CD4-positive, alpha-beta T cell treated with Interleukin-12 subunit alpha and Interleukin-12 subunit beta, for 1 hour (primary cell): ENCODE data around the gene EXOC2.

Experiments used
- DNase-seq: peaks from one replicate; pipeline ENCODE4 v3.0.0-alpha.2; 2020

The EXOC2 gene, protein sequence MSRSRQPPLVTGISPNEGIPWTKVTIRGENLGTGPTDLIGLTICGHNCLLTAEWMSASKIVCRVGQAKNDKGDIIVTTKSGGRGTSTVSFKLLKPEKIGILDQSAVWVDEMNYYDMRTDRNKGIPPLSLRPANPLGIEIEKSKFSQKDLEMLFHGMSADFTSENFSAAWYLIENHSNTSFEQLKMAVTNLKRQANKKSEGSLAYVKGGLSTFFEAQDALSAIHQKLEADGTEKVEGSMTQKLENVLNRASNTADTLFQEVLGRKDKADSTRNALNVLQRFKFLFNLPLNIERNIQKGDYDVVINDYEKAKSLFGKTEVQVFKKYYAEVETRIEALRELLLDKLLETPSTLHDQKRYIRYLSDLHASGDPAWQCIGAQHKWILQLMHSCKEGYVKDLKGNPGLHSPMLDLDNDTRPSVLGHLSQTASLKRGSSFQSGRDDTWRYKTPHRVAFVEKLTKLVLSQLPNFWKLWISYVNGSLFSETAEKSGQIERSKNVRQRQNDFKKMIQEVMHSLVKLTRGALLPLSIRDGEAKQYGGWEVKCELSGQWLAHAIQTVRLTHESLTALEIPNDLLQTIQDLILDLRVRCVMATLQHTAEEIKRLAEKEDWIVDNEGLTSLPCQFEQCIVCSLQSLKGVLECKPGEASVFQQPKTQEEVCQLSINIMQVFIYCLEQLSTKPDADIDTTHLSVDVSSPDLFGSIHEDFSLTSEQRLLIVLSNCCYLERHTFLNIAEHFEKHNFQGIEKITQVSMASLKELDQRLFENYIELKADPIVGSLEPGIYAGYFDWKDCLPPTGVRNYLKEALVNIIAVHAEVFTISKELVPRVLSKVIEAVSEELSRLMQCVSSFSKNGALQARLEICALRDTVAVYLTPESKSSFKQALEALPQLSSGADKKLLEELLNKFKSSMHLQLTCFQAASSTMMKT

DNA sequence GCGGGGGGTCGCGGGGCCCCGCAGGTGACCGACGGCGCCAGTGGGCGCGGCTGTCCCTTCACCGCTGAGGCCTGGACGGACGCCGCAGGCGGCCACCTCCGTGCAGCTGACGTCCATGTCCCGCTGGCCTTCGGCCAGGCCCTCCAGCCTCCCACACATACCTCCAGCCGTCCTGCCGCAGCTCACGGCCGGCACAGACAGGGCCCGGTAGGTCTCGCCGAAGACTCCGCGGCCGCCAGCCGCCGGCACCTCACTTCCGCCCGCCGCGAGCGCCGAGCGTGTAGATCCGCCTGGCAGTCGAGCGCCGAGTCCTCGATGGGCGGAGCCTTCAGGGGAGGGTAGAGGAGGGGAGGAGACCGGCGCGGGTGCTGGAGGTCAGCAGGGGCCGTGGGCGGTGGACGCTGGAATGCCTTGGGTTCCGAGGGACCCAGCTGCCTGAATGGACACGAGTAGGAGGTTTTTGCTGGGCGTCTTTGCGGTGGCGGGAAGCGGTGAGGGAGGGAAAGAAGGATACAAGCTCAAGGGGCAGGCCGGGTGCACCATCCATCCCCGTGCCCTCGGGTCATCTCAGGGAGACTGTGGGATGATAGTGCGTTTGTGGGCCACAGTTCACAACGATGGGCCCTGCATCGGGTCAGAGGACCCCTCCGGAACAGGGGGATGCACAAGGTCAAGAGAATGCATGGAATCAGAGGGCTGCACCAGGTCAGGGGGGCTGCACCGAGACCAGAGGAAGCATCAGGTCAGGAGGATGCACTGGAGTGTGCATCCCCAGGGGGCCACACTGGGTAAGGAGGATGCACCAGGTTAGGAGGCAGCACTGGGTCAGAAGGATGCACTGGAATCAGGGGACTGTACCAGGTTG is at the start of gene EXOC2:
TSS of gene EXOC2 (minus strand) at position 282 of the 865 bp plus-strand sequence. CDS start 55,321 bp downstream, outside the sequence.
- DNase-seq, result peak; percentile 86

DNA sequence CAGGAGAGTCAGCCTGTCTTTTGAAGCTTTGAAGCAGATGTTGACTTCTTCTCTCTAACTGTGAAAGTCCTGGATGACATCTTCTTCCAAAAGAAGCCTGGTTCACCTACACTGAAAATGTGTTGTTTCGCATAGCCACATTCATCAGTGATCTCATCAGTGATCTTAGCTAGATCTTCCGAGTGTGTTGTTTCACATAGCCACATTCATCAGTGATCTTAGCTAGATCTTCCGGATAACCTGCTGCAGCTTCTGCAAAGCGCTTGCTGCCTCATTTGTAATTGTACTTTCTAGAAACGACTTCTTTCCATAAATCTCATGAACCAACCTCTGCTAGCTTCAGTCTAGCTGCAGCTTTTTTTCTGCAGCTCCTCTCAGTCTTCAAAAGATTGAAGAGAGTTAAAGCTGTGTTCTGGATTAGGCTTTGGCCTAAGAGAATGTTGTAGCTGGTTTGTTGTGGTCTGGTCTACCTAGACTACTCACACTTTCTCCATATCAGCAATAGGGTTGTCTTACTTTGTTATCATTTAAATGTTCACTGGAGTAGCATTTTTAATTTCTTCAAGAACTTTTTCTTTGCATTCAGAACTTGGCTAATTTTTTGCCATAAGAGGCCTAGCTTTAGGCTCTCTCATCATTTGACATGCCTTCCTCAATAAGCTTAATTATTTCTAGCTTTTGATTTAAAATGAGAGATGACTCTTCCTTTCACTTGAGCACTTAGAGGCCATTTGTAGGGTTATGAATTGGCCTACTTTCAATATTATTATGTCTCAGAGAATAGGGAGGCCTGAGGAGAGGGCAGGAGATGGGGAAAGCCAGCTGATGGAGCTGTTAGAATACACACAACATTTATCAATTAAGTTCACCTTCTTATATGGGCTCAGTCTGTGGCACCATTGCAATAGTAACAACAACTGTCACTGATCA is 48.7 kb upstream of the EXOC2 start:
- DNase-seq, result no peak

DNA sequence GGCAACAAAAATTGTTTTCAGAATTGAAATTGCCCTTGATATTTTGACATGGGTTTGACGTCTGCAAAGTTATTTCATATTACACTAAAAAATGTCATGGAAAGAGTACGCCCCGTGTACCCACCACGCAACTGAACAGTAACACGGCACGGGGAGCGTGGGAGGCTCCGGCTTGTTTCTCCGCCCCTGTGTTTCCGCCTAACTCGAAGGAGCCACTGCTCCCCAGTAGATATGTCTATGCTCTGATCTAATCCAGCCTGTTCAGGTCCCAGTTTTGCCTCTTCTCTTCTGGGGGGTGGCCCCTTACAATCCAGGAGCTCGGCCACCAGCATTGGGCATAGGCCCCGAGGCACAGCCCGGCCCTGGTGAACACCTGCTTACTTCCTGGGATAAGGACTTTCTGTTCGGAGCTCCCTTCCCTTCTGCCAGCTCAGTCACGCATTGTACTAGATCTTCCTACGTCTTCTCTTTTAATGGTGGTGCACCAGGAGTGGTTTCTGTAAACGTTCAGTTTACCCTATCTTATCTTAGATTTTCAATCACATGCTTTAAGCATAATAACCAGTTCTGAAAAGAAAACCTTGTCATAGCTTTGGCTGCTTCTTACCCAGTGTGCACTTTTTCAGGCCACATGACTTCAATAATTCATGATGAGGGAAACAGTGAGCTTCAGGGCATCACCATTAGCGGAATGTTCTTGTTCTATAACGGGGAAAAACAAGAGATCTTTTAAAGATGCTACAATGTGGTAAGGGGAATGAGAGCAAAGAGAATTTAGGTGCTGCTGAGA is 43.9 kb upstream of the EXOC2 start:
- DNase-seq, result no peak

DNA sequence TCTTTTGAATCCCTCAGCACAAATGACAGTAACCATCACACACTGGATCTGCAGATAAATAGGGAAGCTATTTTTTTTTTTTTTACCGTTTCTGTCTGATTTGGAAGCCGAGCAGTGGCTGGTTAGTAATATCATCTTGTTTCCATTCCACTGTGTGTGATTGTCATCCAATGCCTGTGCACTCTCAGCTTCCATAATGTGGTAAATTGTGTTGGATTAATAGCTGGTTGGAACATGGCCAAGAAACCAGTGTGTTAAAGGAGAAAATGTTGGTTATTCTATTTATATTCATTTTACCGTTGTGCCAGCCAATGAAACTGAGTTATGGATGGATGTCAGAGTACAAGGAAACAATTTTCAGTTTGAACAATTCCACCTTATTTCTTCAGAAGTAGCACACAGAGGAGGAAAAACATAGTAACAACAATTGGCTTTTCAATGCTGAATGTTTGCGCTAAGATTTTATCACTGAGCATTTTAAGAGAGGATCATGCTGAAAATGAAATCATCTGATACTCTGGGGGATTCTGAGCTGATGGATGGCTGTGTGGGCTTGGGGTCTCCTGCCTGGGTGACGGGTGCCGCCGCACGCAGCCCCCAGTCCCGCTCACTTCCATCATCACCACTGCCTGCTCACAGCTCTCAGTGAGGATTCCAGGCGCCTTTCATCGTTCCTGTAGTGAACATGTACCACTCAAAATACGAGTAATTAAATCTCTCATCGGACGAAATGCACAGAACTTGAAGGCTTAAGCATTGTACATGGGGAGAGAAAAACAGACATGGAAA is 40.7 kb upstream of the EXOC2 start:
- no peak for DNase-seq

DNA sequence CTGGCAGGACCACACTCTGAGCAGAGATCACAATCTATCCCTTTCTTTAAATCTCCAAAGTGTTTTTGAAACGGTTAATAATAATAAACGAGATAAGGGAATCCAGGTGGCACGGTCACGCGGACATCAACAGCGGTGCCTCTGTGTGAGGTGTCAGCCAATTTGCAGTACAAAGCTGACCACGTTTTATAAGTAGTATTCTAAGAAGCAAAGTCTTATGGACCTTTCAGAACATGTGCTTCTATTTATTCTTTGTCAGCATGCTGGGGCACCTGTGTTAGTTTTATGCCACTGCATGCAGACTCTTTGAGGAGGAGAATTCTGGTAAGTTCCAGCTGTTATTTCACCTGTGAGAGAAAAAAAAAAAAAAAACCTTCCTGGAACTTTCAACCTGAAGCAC is 39.0 kb upstream of the EXOC2 start:
- DNase-seq, result no peak

DNA sequence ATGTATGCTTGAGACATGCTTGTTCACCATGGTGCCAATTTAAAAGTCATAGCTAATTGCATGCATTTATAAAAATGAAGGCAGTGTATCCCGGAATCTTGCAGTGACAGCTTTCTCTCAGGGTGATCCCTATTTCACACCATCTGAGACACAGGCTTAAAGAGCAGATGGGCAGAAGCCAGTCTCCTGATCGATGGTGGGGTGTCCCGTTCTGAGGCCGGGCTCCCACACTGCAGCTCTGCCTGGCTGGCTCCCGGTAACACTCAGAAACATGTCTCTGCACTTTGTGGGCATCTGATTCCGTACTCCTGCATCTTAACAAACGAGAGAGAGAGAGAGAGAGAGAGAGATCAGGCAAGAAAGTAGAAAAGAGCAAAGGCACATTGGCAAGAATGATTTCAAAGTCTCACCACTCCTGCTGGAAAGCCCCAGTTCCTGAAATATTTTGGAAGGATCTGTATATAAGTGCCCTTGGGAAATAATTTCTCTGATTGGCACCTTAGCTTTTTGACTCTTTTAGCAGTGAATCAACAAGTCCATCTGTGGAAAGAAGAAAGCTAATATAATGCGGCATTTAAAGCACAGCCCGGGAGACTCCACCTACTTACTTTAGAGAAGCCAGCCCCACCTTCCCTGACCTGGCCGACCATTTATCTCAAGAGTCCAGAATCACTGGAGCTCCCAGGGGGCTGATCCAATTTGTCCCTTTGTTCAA is 36.8 kb upstream of the EXOC2 start:
- no peak for DNase-seq

DNA sequence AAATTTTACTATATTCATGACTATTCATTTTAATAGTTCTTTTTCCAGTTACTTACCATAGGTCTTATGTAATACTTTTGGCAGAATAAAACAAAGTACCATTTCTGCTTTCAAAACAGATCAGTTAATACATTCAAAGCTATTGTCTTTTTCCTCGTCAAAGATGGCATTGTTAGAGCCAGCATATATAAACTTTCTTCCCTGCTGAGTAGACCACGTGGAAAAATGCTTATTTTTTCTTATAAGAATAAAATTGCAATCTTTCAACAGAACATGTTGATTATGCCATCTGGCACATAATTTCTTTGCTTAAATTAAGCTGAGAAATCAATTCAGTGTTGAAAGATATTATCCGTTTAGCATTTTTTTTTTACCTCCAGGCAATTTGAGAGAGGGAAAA is 34.9 kb upstream of the EXOC2 start:
- no peak for DNase-seq

DNA sequence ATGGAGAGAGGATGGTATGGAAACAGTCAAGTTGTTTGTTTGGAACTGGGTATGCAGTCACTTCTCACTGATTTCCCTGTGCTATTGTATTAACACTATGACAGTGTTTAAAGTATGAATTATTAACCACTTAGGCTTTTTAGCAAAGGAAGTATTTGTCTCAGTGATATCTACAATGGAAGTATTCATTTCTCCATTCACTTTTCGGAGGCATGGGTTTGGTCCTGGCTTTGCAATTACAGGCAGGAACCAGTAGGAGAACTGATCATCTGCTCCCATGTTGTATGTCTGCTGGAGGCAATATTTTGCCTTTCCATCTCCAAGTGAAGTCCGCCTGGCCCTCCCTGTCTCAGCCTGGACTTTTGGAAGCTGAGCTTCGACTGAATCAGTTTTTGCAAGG is 30.6 kb upstream of the EXOC2 start:
- DNase-seq, result no peak

DNA sequence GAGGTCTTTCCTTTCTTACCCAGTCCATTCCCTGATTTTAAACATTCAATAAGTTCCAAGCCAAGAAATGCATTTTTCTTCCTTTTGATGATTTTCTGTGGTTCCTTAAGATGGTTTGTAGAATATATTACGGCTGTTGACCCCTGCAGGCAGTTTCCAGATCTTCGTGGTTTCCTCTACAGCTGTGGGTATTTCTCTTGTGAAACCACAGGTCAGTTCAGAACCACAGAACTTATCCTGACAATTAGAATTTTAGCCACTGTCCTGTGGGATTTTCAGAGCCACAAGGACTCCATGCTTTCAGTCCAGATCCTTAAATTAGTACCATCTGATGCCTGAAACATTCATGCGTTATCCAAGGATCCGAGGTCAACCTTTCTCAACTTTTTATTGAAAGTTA is 29.7 kb upstream of the EXOC2 start:
- DNase-seq, result no peak

DNA sequence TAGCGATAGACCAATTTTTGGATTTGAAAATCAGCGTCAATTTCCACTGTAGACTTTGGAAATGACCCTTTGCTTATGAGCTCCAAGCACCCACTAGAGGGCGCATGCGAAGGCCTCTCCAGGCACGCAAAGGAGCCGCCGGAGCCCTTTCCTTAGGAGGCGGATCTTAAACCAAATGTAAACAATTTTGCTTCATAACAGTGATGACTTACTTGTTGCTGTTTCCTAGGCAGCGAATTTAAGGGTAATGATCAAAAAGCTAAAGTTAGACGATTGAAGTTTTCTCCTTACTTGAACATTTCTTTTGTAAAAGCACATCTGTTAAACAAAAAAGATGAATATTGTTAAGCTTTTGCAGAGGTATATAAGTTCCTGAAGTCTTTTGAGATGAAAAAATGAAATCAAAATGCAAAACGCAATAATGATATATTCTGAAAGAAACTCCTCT is 29.2 kb upstream of the EXOC2 start:
- DNase-seq, result peak; percentile 74

DNA sequence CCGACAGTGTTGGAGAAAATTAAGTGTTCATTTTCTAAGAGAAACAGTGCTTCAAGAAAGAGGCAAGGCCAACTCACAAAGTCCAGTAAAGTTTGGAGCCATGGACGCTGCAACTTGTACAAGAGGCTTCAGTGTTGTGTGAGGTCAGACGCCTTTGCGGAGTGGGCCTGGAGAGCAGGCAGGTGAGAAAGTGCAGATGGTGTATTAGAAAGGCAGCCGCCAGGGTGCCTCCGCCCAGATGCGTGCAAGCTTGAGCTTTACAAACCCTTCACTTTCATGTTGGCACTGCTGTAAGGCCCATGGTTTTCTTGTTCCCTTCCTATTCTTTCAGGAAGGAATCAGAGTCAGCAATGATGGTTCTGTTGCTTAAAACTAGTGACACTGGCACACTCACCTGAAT is 25.4 kb upstream of the EXOC2 start:
- no peak for DNase-seq

DNA sequence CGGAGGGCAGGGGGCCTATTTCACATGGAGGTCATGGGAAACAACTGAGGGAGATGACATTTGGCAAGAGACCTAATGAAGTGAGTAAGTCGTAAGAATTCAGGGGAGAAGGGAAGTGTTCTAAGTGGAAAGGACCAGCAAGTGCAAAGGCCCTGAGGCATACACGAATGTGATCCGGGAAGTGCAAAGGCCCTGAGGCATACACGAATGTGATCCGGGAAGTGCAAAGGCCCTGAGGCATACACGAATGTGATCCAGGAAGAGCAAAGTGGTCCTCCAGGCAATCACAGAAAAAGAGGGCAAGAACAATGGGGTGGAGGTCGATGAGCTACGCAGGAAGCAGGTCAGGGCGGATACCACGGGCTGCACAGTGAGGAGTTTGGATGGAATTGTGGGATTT is 24.2 kb upstream of the EXOC2 start:
- DNase-seq, result no peak

DNA sequence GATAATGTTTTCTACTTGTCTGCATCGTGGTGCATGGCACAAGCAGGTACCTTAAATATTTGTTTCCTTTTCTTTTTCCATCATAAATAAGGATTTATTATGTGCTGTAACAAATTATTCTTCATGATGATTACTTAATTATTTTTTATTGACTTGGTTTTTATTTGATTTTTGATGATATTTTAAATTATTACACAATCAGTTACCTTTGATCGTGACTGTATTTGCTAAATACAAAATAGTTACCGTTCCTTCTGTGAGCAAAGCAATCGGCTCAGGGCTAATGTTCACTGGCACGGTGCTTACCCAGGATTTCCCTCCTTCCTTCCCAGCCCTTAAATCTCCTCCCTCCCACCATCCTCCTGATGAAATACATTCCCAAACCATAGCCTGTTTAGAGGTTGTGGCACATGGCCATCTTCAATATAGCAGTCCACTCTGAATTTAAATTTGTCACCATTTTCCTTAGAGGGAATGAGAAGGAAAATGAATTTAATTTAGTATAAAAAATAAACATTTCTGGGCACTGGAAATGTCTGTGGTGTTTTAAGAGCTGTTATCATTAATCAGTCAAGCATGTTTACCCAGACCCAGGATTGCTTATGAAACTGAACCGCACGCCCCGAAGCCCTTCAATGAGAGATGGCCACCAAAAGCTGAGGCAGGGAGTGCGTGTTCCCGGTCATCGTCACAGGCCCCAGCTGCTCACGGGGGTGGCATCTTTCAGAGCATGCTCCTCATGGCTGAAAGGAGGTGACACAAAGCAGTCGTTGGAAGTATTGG is 23.0 kb upstream of the EXOC2 start:
- no peak for DNase-seq

DNA sequence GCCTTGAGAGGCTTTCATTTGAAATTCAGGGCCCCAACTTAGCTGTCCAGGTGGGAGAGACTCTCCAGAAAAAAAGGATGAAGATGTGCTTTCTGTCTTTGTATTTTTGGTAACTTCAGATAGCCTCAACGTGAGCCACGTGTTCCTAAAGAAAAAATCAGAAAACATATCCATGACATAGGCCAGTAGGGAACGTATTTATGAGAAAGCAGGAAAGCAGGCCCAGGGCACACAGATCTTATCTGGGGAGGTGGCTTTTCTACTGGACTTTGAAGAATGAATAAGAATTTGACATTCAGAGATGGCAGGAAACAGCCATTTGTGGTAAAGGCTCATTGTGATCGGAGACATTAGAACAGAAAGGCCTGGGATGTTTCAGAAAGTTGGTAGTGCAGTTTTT is 21.2 kb upstream of the EXOC2 start:
- no peak for DNase-seq

DNA sequence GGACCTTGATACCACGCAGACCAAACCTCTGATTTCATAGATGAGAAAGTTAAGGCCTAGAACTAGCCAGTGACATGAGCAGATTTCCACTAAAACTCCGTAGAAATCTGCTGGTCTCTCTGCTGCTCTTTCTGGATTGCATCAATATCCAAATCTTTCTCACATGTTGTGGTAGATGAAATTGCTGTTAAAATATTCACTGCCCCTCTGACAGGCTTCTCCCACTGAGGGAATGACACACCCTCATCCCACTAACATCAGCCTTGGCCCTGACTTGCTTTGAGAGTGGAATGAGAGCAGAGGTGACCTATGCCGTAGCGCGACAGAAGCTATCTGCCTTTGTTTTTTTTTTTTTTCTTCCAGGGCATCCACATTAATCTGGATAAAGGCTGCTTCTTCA is 20.4 kb upstream of the EXOC2 start:
- DNase-seq, result no peak

DNA sequence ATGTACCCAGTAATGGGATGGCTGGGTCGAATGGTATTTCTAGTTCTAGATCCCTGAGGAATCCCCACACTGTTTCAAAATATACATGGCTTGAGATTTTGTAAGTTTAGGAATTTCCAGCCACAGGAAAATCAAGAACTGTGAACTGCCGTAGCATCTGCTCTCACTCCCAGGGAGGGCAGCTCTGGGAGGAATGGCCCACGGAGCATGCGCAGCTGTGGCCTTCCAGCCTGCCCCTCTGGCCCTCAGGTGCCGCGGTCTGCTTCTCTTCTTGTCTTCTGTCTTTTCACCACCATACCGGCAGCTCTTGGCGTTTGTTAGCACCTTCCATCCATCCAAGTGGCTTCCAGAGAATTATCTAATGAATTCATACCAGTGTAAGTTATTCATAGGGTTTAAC is 19.9 kb upstream of the EXOC2 start:
- DNase-seq, result no peak

DNA sequence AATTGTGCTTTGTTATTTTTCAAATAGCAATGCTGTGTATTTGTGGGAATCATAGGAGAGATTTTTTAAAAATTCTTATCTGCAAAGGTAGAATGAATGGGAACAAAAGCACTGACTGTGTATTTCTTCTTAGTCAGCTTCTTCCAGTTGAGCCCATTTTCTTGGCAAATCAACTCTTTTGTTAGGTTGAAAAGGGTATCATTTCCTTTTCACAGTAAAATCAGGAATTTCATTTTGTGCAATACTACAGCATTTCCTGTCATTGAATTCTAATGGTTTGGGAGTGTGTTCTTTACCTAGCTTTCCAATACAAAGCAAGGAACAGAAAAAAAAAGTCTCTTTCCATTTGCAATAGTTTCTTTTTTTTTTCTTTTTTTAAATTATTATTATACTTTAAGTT is 19.0 kb upstream of the EXOC2 start:
- no peak for DNase-seq
